CD14-positive monocyte (primary cell): ENCODE measurements around the gene HOXA7. TPM values are rescaled to one million over a fixed set of nuclear protein-coding genes. Genes with fewer than 3 reads are reported as not detected.

ENCODE experiments used
- DNase-seq, 3 donors: peaks; one replicate each; pipeline ENCODE4 v3.0.0-alpha.2; 2011 to 2022
- H2AFZ ChIP-seq: 2 replicates; pipeline ENCODE4 v1.6.0; 2012; ENCODE audit warnings: mild to moderate bottlenecking, low read depth, low read length, inconsistent platforms; ENCODE audit not compliant: insufficient read depth, poor library complexity, severe bottlenecking
- H3K27ac ChIP-seq, 2 donors: 1 replicate in 1 of 2; 2 replicates in 1 of 2; pipeline ENCODE4 v1.5.1; 2012 to 2013; ENCODE audit warnings: low read length in 2 of 2, control low read depth in 1 of 2, inconsistent platforms in 1 of 2, low read depth in 1 of 2, mild to moderate bottlenecking in 1 of 2
- H3K27me3 ChIP-seq, 2 donors: one replicate each; pipeline versions ENCODE4 v1.6.0 to v1.6.1; 2011 to 2013; ENCODE audit warnings: low read length in 2 of 2; ENCODE audit not compliant: control insufficient read depth in 2 of 2, insufficient read depth in 2 of 2
- H3K36me3 ChIP-seq, 2 donors: replicated peaks in 1 of 2; 1 replicate in 1 of 2; 2 replicates in 1 of 2; pipeline versions ENCODE4 v1.5.1 to v1.6.1; 2012 to 2013; ENCODE audit warnings: low read length in 2 of 2, control low read depth in 1 of 2, inconsistent platforms in 1 of 2, mild to moderate bottlenecking in 1 of 2; ENCODE audit not compliant: insufficient read depth in 2 of 2, control insufficient read depth in 1 of 2
- H3K4me1 ChIP-seq, 2 donors: 1 replicate in 1 of 2; 2 replicates in 1 of 2; pipeline versions ENCODE4 v1.5.1 to v1.6.1; 2012 to 2013; ENCODE audit warnings: low read length in 2 of 2, control low read depth in 1 of 2, inconsistent platforms in 1 of 2, mild to moderate bottlenecking in 1 of 2, moderate library complexity in 1 of 2; ENCODE audit not compliant: insufficient read depth in 2 of 2, control insufficient read depth in 1 of 2
- H3K4me2 ChIP-seq: replicated peaks from 2 replicates; pipeline ENCODE3; 2012; ENCODE audit warnings: low read length, moderate library complexity, mild to moderate bottlenecking; ENCODE audit not compliant: poor library complexity, severe bottlenecking; ENCODE audit errors: extremely low read depth
- H3K4me3 ChIP-seq, 3 experiments: fragments of 200-600 bp in 1 of 3; sonication (generic) in 1 of 3; replicated peaks in 1 of 3; 1 replicate in 2 of 3; 2 replicates in 1 of 3; pipeline ENCODE4 v1.5.1; 2011 to 2013; ENCODE audit warnings: low read length in 3 of 3, mild to moderate bottlenecking in 3 of 3, control low read depth in 2 of 3, low read depth in 2 of 3, inconsistent platforms in 1 of 3, moderate library complexity in 1 of 3
- H3K79me2 ChIP-seq: 2 replicates; pipeline ENCODE4 v1.6.0; 2012; ENCODE audit warnings: mild to moderate bottlenecking, control low read depth, inconsistent platforms, low read length, moderate library complexity; ENCODE audit not compliant: insufficient read depth
- H3K9ac ChIP-seq: 2 replicates; pipeline ENCODE4 v1.6.0; 2017; ENCODE audit warnings: low read length, mild to moderate bottlenecking; ENCODE audit not compliant: insufficient read depth, poor library complexity, severe bottlenecking
- H3K9me3 ChIP-seq, 2 donors: replicated peaks in 1 of 2; 1 replicate in 1 of 2; 2 replicates in 1 of 2; pipeline versions ENCODE4 v1.5.1 to v1.6.1; 2012 to 2013; ENCODE audit warnings: low read length in 2 of 2, control low read depth in 1 of 2; ENCODE audit not compliant: control insufficient read depth in 1 of 2, insufficient read depth in 1 of 2
- H4K20me1 ChIP-seq: 2 replicates; pipeline ENCODE4 v1.6.0; 2012; ENCODE audit warnings: mild to moderate bottlenecking, low read length, control low read depth, moderate library complexity; ENCODE audit not compliant: insufficient read depth
- H3K27ac Mint-ChIP-seq, 7 donors: one replicate each; pipeline ENCODE4 v1.8.0; 2020; ENCODE audit warnings: mild to moderate bottlenecking in 7 of 7, mixed read lengths in 7 of 7, moderate library complexity in 6 of 7, inconsistent platforms in 2 of 7
- H3K27me3 Mint-ChIP-seq, 3 donors: one replicate each; pipeline ENCODE4 v1.8.0; 2021 to 2022; ENCODE audit warnings: low read depth in 3 of 3, mild to moderate bottlenecking in 3 of 3, mixed read lengths in 3 of 3, moderate library complexity in 3 of 3, inconsistent platforms in 1 of 3
- H3K36me3 Mint-ChIP-seq, 2 donors: one replicate each; pipeline ENCODE4 v1.8.0; 2020; ENCODE audit warnings: mixed read lengths in 2 of 2, inconsistent platforms in 1 of 2, mild to moderate bottlenecking in 1 of 2
- H3K4me1 Mint-ChIP-seq: one replicate; pipeline ENCODE4 v1.8.0; 2020; ENCODE audit warnings: mild to moderate bottlenecking, mixed read lengths
- H3K4me3 Mint-ChIP-seq, 2 donors: one replicate each; pipeline ENCODE4 v1.8.0; 2020; ENCODE audit warnings: mild to moderate bottlenecking in 2 of 2, mixed read lengths in 2 of 2, moderate library complexity in 1 of 2
- H3K9me3 Mint-ChIP-seq, 7 donors: one replicate each; pipeline ENCODE4 v1.8.0; 2020 to 2022; ENCODE audit warnings: mixed read lengths in 7 of 7, mild to moderate bottlenecking in 6 of 7, moderate library complexity in 6 of 7, inconsistent platforms in 2 of 7
- CTCF ChIP-seq: fragments of 200-600 bp; IDR thresholded peaks from one replicate; pipeline ENCODE4 v1.8.0; 2022; ENCODE audit warnings: antibody characterized with exemption, mild to moderate bottlenecking
- WGBS: methylation state at CpG from one replicate; pipeline ENCODE4 v1.1.5; 2013; ENCODE audit warnings: missing lambda C conversion rate; ENCODE audit not compliant: insufficient coverage; 5-methylcytosine and 5-hydroxymethylcytosine counted together
- intact Hi-C, 2 donors: fragments of 100-400 bp; cut with micrococcal nuclease; formaldehyde crosslinking; loops; one replicate each; pipeline versions ENCODE4 v1.15.0 to v1.15.1; 2023
- polyA plus RNA-seq, 3 donors: library from polyadenylated mRNA; depleted of rRNA in 1 of 3; unstranded in 2 of 3; stranded (reverse) in 1 of 3; fragments of 300-500 nt in 2 of 3; fragments of >200 nt in 1 of 3; fragmentation: Illumina TruSeq in 2 of 3; gene quantifications; 1 replicate in 2 of 3; 2 replicates in 1 of 3; pipeline ENCODE4 v1.2.3, GENCODE V29; 2012 to 2021

Gene HOXA7
- polyA plus RNA-seq, 3 donors, result not detected

- Histone ChIP-seq H3K4me3 (no peak overlapping the region), H3K79me2 (no peaks in the 10 kb centered on the region), H3K4me2 (no peak overlapping the region), H4K20me1 (no peaks in the 10 kb centered on the region), H3K9ac (no peak overlapping the region), H3K27ac (no peak overlapping the region), H3K4me1 (peaks cover 14 to 23% of the 10 kb centered on the region in 2 donors), H3K36me3 (no peaks in the 10 kb centered on the region), H2AFZ (no peak overlapping the region), H3K27me3 (peaks cover 12 to 43% of the 10 kb centered on the region in 2 donors), H3K9me3 (peaks cover 4 to 8% of the 10 kb centered on the region in 2 donors)
- H3K27me3 Mint-ChIP-seq, result peaks cover 20 to 46% (median 26%) of the 10 kb centered on the region in 3 donors
- peaks cover 27% of the 10 kb centered on the region for H3K4me1 Mint-ChIP-seq
- H3K27ac Mint-ChIP-seq, result no peak overlapping the region
- WGBS, result 95% methylated on average over 53 of the region's 53 CpGs
- no peak for DNase-seq
- no peak overlapping the region for H3K4me3 Mint-ChIP-seq
- intact Hi-C loops, result loop anchor here in 1 of 2 donors (5.0 kb wide), 1 partner anchor 277 kb away; the partner anchor contains the start of gene SKAP2
- no peak for TF ChIP-seq CTCF
- H3K36me3 Mint-ChIP-seq, result peaks cover 0 to 2% of the 10 kb centered on the region in 2 donors
- H3K9me3 Mint-ChIP-seq, result peaks cover 3 to 22% (median 14%) of the 10 kb centered on the region in 7 donors
Measured at GRCh38 chr7:27139334-27140125, 16.9 kb downstream of the HOXA7 start.

- WGBS, result 91% methylated on average over 7 of the region's 11 CpGs
- H3K79me2 ChIP-seq, result no peaks in the 10 kb centered on the region
- H3K9me3 Mint-ChIP-seq, result peaks cover 3 to 16% (median 9%) of the 10 kb centered on the region in 7 donors
- no peak overlapping the region for H3K27ac ChIP-seq
- DNase-seq, result no peak
- intact Hi-C loops, result no loop called here
- no peaks in the 10 kb centered on the region for H3K36me3 ChIP-seq
- H3K4me2 ChIP-seq, result no peak overlapping the region
- no peaks in the 10 kb centered on the region for H4K20me1 ChIP-seq
- H2AFZ ChIP-seq, result no peak overlapping the region
- H3K27me3 ChIP-seq, result peaks cover 12 to 37% of the 10 kb centered on the region in 2 donors
- no peak overlapping the region for H3K9ac ChIP-seq
- peaks cover 17 to 40% (median 20%) of the 10 kb centered on the region in 3 donors for H3K27me3 Mint-ChIP-seq
- H3K4me3 ChIP-seq, result no peak overlapping the region
- no peak for TF ChIP-seq CTCF
- peaks cover 33% of the 10 kb centered on the region for H3K4me1 Mint-ChIP-seq
- peaks cover 0 to 2% of the 10 kb centered on the region in 2 donors for H3K36me3 Mint-ChIP-seq
- H3K4me1 ChIP-seq, result peaks cover 16 to 28% of the 10 kb centered on the region in 2 donors
- peaks cover 0 to 3% of the 10 kb centered on the region in 2 donors for H3K9me3 ChIP-seq
- no peak overlapping the region for H3K27ac Mint-ChIP-seq
- no peak overlapping the region for H3K4me3 Mint-ChIP-seq
Measured at GRCh38 chr7:27138985-27139333, 17.5 kb downstream of the HOXA7 start.
